ENCODE measurements around the gene STX18.

Gene STX18

DNA sequence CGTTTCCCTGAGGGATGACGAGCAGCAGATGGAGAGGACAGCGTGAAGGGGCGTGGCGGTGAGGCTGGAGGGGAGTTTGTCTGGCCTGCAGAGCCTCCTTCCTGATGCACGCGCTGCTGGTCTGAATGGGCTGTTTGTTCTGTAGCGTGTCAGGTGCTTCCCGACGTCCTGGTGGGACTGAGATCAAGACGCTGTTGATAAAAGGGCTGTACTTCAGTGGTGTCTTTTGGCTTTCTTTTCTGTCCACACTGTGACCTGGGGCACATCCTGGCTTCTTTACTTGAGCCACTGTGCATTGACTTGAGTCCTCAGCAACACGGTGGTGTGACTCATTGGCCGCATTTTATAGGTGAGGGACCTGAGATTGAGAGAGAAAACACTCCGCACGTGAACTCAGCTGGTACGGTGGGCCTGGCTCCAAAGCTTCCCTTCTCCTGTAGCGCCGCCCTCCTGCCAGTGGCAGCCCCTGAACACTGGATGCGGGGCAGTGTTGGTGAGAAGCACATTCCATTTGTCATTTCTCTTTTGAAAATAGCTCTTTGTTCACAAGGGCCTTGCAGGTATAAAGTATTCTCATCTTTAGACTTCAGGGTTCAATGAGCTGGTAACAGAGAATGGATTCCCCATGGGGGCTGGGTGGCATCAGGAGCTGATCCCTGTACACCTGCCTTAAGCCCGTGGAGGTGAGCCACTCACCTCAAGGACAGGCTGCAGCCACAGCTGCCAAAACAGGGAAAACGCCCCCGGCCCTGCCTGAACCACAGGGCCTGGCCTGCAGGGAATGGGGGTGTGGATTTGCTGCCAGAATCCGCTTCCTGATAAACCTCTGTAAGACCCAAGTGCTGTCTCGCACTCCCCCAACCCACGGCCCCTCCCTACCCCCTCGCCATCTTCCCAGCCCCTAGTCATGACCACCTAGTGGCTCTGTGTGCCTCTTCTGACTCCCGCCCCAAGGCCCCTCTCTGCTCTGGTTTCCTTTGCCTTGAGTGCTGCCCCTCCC, 125.7 kb downstream of the STX18 start:
- no peak for DNase-seq

DNA sequence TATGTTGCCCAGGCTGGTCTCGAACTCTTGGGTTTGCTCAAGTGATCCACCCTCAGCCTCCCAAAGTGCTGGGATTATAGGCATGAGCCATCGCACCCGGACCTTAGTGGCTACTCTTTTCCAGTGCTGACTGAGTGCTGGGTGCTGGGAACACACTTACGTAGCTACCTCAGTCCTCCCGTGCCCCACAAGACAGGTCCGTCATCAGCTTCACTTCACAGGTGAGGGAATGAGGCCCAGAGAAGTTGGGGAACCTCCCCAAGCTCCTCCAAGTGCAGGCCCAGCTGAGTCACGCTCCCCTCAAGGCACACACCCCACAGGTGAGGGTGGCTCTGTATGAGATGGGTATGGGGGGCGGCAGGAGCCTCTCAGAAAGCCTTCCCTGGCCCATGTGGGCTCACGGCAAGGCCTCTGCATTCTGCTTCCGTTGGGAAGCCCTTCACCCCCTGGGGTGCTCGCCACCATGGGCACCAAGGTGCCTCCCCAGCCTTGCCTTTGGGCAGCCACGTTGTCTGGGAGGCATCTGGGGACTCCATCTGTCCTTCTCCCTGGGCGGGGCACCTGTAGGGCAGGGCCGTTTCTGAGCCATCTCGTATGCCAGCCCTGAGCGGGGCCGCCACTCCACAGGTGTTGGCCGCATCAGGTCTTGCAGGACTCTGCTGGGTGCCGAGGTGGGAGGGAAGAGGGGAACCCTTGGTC, 126.6 kb downstream of the STX18 start:
- no peak for DNase-seq

DNA sequence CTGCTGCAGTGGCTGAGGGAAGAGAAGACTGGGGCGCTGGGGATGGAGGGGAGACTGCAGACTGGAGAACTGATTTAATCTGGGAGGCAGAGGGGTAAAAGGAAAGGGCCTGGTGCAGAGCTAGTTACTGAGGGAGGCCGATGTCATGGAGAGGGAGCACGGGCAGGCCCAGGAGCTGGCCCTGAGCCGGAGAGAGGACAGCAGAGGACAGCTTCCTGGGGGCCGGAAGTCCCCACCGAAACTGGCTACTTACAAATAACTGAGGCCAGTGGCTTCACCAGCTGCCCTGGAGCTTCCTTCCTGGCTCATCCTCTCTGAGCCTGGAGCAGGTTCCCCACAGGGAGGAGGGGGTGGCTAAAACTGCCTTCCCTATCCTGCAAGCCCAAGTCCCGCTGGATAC, 128.0 kb downstream of the STX18 start:
- DNase-seq = no peak

DNA sequence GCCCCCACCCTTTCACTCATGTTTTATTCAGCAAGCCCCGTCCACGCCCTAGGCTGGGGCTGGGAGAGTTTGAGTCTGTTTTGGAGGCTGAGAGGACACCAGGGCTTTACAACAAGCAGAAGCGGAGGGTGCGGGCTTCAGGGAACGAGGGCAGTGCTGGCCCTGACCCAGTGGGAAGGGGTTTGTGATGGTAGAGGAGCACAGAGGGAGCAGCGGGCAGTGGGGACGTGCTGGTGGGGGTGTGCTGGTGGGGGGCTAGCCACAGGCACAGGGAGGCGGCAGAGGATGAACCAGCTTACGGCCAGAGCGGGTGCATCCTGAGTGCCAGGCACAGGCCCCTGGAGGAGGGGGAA, 128.5 kb downstream of the STX18 start:
- no peak for DNase-seq

DNA sequence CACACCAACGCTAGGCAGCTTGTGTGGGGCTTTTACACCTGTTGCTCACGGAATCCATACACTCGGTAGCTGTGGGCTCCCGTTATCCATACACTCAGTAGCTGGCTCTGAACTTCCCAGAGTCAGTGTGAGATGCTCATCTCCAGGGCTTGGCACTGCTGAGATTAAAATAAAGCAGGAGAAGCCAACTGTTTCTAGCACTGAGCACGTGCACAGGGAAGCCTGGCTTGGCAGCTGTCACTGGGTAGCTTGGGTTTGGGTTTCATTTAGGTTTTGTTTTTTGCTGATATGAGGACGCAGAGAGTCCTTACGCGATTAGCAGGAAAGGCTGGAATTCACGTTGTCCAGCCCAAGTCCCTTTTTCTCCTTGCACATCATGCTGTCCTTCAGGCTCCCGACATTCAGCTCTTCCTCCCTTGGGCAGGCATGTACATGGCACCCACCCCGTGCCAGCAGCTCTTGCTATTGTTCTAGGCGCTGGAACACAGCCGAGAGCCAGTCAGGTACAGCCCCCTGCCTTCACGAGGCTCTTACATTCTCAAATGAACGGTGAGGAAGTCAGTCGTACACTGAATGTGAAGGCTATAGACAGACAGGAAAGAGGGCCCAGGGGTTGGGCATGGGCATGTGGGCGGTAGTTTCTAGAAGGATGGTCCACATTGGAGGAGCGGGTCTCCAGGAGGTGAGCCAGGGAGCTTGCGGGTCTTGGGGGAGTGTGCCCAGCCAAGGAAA, 129.0 kb downstream of the STX18 start:
- DNase-seq = no peak

GRCh38 chr4:4411906-4412305, 129.9 kb downstream of the STX18 start:
- no peak for DNase-seq

DNA sequence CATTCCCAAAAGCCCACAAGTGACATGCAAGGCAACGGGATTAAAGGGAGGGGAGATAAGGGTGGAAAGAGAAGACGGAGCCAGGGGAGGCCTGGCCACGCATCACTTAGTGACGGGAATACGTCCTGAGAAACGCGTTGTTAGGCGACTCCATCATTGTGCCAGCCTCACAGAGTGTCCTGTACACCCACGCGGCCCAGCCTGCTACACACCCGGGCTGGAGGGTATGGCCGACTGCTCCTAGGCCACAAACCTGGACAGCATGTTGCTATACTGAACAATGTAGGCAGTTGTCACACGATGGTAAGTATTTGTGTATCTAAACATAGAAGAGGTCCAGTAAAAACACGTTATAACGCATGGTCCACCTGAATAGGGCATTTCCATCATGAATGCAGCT, 131.6 kb downstream of the STX18 start:
- no peak for DNase-seq

DNA sequence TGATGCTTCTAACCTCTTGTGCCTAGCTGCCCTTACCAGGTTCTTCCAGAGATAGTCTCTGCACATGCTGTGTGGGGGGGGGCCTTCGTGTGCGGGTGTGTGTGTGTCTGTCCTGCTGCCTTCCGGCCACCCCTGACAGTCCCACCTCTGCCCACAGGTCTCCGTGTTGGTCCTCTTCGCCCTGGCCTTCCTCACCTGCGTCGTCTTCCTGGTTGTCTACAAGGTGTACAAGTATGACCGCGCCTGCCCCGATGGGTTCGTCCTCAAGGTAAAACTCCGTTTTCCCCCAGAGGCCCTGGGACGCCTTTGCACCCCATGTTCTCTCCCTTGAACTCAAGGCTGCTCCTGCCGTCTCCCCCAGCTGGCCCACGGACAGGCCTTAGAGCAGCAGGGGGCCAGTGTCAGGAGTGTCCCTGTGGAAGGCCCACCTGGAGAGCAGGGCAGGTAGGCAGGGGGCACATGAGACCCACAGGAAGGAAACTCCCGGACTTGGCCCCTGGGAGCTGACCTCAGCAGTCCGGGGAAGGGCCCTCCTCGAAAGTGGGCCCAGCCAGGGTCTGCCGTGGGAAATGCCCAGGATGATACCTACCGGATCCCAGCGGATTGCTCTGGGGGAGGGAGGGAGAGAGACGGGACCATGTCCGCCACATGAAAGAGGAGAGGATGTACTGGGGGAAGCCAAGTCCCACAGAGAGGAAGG, 132.3 kb downstream of the STX18 start:
- DNase-seq = no peak

DNA sequence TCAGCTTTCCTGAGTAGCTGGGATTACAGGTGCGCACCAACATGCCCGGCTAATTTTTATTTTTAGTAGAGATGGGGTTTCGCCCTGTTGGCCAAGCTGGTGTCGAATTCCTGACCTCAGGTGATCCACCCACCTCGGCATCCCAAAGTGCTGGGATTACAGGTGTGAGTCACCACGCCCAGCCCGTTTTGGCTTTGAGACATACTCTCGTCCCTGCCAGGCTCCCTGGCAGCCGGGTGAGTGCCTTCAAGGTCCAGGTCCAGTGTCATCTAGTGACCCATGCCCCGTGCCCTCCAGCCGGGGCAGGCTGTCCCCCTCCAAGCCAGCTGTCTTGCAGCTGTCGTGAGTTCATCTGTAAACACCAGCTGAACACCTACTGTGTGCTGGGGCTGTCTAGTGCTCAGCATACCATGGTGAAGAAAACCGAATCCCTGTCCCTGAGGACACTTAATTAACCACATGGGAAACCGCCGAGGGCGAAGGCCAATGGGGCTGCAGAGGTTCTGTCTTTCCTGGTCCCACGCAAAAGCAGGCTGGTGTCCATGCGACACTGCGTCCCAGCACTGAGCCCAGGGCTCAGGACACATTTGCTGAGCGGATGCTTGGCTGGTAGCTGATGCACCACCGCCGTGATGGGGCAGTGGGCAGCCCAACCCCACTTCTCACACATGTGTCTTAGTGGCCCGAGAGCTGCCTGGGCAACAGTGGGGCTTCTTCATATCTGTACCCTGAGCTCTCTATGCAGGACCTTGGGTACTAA, 133.1 kb downstream of the STX18 start:
- no peak for DNase-seq

DNA sequence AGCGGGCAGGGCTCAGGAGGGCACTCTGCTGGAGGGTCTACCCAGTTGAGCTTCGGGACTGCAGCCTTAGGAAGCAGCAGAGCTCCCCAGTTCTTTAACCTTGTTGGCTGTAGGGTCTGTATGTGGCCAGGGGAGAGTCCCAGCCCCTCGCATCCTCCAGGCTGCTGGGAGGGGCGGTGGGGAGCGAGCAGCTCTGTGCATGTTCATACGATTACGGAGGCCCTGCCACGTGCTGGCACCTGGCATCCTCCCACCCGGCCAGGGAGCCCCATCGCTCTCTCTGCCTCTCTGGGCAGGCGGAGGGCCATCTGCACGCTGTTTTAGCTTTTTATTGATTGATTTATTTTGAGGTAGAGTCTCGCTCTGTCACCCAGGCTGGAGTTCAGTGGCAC, 133.7 kb downstream of the STX18 start:
- DNase-seq = no peak

GRCh38 chr4:4407299-4408131, 134.3 kb downstream of the STX18 start:
- no peak for DNase-seq

GRCh38 chr4:4406455-4407298, 135.2 kb downstream of the STX18 start:
- no peak for DNase-seq

DNA sequence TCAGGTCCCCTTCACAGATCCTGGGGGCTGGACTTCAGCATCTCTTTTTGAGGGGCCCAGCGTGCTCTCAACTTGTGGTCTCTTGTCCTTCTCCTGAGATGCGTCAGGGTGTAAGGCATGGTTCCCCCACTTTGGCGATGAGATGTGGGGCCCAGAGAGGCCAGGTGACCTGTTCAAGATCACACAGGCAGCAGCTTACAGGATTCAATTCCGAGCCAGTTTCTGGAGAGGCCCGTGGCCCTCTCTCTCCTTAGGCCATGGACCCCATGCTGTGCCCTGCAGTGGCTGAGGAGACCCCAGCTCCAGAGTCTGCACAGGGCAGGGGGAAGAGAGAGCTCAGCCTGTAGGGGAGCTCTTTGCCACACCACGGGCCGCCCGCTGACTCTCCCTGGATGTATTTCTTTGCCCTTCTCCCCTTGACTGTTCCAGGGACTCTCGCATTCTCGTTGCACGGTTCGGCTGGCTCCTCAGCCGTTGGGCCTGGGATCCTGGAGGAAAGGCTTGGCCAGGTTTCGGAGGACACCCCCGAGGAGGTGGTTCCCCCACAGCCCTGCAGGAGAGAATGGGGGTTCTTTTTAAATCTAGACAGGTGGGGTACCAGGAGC, 136.4 kb downstream of the STX18 start:
- no peak for DNase-seq

DNA sequence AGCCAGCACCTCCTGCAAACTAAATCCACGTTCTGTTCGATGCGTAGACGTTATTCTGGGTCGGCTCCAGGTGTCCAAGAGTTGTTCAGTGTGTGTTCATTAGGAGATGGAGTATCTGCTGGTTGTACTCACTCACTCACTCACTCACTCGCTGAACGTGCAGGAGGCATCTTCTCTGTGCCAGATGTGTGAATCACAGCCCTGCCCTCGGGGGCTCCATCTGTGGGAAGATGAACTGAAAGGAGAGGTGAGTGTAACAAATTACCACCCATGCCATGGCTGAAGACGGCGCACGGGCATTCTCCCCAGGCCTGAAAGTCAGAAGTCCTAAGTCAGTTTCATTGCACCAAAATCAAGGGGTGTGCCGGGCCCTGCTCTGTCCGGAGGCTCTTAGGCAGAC, 138.9 kb downstream of the STX18 start:
- DNase-seq = no peak

- no peak for DNase-seq
Measured at GRCh38 chr4:4401036-4401435, 140.8 kb downstream of the STX18 start.

GRCh38 chr4:4398430-4398829, 143.4 kb downstream of the STX18 start:
- DNase-seq = no peak

DNA sequence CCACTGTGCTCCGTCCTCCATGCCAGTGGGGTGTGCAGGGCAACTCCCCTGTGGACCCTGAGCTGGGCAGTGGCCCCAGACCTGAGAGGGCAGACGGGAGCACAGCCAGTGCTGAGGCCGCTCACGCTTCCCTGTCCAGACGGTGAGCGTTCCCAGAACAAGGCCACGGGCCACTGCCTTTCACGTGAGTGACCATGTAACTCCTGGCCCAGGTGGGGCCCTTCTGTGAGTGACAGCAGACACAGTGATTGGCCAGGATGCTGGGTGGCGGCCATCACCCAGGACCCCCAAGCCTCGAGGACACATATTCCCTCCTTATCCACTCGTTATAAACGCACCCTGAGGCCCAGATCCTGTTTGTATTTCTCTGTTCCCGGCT, 144.4 kb downstream of the STX18 start:
- no peak for DNase-seq

DNA sequence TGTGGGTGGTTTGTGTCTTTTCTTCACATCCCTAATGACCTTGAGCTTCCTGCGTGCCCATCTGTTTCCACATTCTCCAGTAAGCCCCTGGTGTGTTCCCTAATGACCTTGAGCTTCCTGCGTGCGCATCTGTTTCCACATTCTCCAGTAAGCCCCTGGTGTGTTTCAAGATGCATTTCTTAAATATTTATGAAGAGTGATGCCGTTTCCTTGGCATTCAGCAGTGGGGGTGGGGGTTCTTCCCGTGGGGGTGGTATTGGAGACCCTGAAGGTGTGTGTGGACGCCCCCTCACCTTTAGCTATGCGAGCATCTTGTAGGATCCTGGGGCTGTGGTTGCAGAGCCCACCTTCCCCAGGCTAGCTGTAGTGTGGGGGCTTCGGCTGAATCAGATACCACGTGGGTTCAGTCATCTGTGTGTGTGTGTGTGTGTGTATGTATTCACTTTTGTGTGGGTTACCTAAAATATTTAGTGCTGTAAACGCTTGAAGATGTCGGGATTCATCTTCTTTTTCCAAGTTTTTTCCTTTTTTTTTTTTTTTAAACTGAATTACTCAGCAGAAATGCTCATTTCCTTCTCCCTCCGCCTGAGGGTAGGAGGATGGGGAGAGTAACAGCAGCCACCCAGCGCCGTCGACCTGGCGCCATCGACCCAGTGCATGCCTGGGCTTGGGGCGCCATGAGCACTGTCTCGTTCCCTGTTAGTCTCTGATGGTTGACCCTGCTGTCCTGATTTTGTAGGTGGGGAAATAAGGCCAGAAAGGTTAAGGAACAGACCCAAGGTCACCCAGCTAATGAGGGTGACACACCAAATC, 145.0 kb downstream of the STX18 start:
- no peak for DNase-seq
